Prostate gland (tissue), 2 donors: ENCODE data around the gene FCN1.

Source experiments
- POLR2A ChIP-seq: fragments of 450-650 bp; IDR thresholded peaks from one replicate; pipeline ENCODE4 v1.6.1; 2016; ENCODE audit warnings: antibody characterized with exemption, mild to moderate bottlenecking
- TF ChIP-seq, protein P1 (sequence below), 4 experiments: fragments of 200-600 bp in 2 of 4; fragments of 450-650 bp in 2 of 4; sonication (generic) in 2 of 4; IDR thresholded peaks; 1 replicate in 3 of 4; 2 replicates in 1 of 4; pipeline ENCODE4 v1.5.1; 2016 to 2019; ENCODE audit warnings: antibody characterized with exemption in 4 of 4, mild to moderate bottlenecking in 2 of 4, moderate library complexity in 2 of 4

DNA sequence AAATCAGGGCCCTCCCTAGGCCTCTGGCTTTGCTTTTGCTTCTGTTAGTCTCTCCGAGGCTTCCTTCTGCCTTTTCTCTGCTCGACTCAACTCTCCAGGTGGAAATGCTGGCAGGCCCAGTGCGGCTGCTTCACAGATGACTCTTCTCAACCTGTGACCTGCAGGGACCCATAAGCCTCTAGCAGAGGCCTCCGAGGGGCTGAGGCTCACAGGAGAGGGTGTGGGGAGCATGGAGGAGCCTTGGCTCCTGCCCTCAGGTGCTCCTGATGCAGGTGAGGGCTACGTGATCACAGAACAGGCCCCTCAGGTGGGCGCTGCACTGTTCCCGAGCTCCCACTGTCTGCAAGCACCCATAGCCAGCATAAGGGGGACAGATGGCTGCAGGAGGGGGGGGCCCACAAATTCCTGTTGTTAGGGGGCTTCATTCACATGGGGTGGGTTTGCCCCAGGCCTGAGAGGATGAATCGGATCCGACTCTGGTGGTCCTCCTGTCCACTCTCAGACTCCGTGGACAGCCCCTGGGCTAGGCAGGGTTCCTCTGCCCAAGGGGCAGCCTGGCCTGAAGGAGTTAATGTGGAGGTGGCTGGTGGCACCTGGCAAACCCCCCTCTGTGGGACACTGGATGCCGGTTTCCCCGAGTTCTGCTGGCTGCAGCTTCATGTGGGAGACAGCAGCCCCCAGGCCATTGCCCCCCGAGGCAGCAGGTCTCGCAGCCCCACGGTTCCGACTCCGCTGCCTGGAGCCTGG, 48.0 kb downstream of the FCN1 start:
- TF ChIP-seq, protein P1, sequence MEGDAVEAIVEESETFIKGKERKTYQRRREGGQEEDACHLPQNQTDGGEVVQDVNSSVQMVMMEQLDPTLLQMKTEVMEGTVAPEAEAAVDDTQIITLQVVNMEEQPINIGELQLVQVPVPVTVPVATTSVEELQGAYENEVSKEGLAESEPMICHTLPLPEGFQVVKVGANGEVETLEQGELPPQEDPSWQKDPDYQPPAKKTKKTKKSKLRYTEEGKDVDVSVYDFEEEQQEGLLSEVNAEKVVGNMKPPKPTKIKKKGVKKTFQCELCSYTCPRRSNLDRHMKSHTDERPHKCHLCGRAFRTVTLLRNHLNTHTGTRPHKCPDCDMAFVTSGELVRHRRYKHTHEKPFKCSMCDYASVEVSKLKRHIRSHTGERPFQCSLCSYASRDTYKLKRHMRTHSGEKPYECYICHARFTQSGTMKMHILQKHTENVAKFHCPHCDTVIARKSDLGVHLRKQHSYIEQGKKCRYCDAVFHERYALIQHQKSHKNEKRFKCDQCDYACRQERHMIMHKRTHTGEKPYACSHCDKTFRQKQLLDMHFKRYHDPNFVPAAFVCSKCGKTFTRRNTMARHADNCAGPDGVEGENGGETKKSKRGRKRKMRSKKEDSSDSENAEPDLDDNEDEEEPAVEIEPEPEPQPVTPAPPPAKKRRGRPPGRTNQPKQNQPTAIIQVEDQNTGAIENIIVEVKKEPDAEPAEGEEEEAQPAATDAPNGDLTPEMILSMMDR (IDR thresholded peaks at IDR 0.05), result no peak
- TF ChIP-seq POLR2A, result no peak
